SK-N-SH treated with all-trans-retinoic acid at 6 μM for 48 hours (cell line): ENCODE results near the gene CBFB.

Source experiments
- ATAC-seq: fragments of 200-7000 bp; cut with Tn5 transposase; 3 replicates; pipeline ENCODE4 v1.9.1; 2020; ENCODE audit warnings: mild to moderate bottlenecking, moderate library complexity
- ARNTL ChIP-seq: fragments of 450-650 bp; formaldehyde crosslinking; IDR thresholded peaks from 2 replicates; pipeline ENCODE4 v1.5.0; 2020; ENCODE audit warnings: low read depth, mild to moderate bottlenecking, moderate library complexity, borderline replicate concordance
- BACH2 ChIP-seq: fragments of 250-450 bp; sonication (Bioruptor Pico); IDR thresholded peaks from 2 replicates; pipeline ENCODE4 v1.9.0; 2021; ENCODE audit warnings: mild to moderate bottlenecking, borderline replicate concordance
- CSDC2 ChIP-seq: fragments of 250-450 bp; sonication (Bioruptor Pico); IDR thresholded peaks from 2 replicates; pipeline ENCODE4 v1.5.0; 2020; ENCODE audit warnings: mild to moderate bottlenecking, moderate library complexity
- ESRRG ChIP-seq: fragments of 250-450 bp; sonication (Bioruptor Pico); IDR thresholded peaks from 2 replicates; pipeline ENCODE4 v1.6.1; 2021; ENCODE audit warnings: mild to moderate bottlenecking
- GLIS3 ChIP-seq: fragments of 250-450 bp; sonication (Bioruptor Pico); IDR thresholded peaks from 2 replicates; pipeline ENCODE4 v1.5.0; 2020; ENCODE audit warnings: mild to moderate bottlenecking, moderate library complexity
- ISL1 ChIP-seq: fragments of 250-450 bp; sonication (Bioruptor Pico); IDR thresholded peaks from 2 replicates; pipeline ENCODE4 v2.1.2; 2022; ENCODE audit warnings: mild to moderate bottlenecking, moderate library complexity
- OSR1 ChIP-seq: fragments of 250-450 bp; sonication (Bioruptor Pico); IDR thresholded peaks from 2 replicates; pipeline ENCODE4 v1.8.0; 2022; ENCODE audit warnings: moderate library complexity, mild to moderate bottlenecking, inconsistent platforms
- PPARA ChIP-seq: fragments of 250-450 bp; sonication (Bioruptor Pico); IDR thresholded peaks from 2 replicates; pipeline ENCODE4 v1.5.0; 2020; ENCODE audit warnings: mild to moderate bottlenecking, borderline replicate concordance
- SNAI2 ChIP-seq: fragments of 250-450 bp; sonication (Bioruptor Pico); IDR thresholded peaks from 2 replicates; pipeline ENCODE4 v1.5.0; 2020; ENCODE audit warnings: mild to moderate bottlenecking, moderate library complexity
- TCF4 ChIP-seq: fragments of 250-450 bp; sonication (Bioruptor Pico); IDR thresholded peaks from 2 replicates; pipeline ENCODE4 v1.8.0; 2021; ENCODE audit warnings: mild to moderate bottlenecking, moderate library complexity, borderline replicate concordance
- ZC3H10 ChIP-seq: fragments of 250-450 bp; sonication (Bioruptor Pico); IDR thresholded peaks from 2 replicates; pipeline ENCODE4 v1.5.1; 2021; ENCODE audit warnings: mild to moderate bottlenecking, moderate library complexity
- ZFP3 ChIP-seq: fragments of 250-450 bp; sonication (Bioruptor Pico); IDR thresholded peaks from 2 replicates; pipeline ENCODE4 v1.5.0; 2020; ENCODE audit warnings: mild to moderate bottlenecking, moderate library complexity
- ZFP30 ChIP-seq: fragments of 450-650 bp; formaldehyde crosslinking; IDR thresholded peaks from 2 replicates; pipeline ENCODE4 v1.5.0; 2022; ENCODE audit warnings: mild to moderate bottlenecking, moderate library complexity
- ZNF565 ChIP-seq: fragments of 450-650 bp; formaldehyde crosslinking; conservative IDR thresholded peaks from 2 replicates; pipeline ENCODE4 v1.5.0; 2020; ENCODE audit warnings: low read depth, mild to moderate bottlenecking, moderate library complexity
- ZNF70 ChIP-seq: fragments of 450-650 bp; formaldehyde crosslinking; IDR thresholded peaks from 2 replicates; pipeline ENCODE4 v1.5.0; 2020; ENCODE audit warnings: mild to moderate bottlenecking, moderate library complexity
- ZNF8 ChIP-seq: fragments of 450-650 bp; formaldehyde crosslinking; IDR thresholded peaks from 2 replicates; pipeline ENCODE4 v1.5.0; 2020; ENCODE audit warnings: mild to moderate bottlenecking, moderate library complexity
- TF ChIP-seq, protein P1 (sequence below): fragments of 250-450 bp; sonication (Bioruptor Pico); IDR thresholded peaks from 2 replicates; pipeline ENCODE4 v1.5.1; 2021; ENCODE audit warnings: mild to moderate bottlenecking, moderate library complexity
- TF ChIP-seq, protein P2 (sequence below): fragments of 250-450 bp; sonication (Bioruptor Pico); IDR thresholded peaks from 2 replicates; pipeline ENCODE4 v1.5.0; 2020; ENCODE audit warnings: mild to moderate bottlenecking, moderate library complexity
- TF ChIP-seq, protein P3 (sequence below): fragments of 250-450 bp; sonication (Bioruptor Pico); IDR thresholded peaks from 2 replicates; pipeline ENCODE4 v1.8.0; 2020; ENCODE audit warnings: mild to moderate bottlenecking, moderate library complexity, borderline replicate concordance

CBFB gene

DNA sequence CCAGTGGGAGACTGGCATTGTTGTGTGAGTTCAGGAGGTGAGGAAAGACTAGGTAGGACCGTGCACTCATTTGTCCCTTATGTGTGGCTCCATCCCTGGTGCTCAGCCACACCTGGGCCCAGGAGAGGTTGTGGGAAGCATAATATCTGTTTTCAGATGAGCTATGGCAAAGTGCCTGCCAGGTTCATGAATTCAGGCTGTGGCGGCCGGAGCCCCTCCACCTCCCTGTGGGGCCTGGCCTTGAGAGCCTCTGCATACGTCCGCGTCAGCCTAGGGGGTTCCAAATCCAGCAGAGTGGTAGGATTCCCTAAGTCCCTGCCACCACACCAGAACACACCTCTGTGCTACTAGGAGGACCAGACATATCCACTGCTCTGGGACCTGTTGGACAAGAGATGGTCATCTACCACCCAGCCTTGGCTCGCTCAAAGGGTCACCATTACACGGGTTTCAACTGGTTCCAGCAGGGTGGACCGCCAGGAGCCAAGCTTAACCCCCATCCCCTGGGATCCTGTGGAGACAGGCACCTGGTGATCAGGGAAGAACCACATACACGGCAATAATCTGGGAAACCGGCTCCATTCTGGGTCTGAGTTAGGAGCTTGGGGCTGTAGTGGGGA lies 119.8 kb downstream of the CBFB start:
- ATAC-seq, result no peak

DNA sequence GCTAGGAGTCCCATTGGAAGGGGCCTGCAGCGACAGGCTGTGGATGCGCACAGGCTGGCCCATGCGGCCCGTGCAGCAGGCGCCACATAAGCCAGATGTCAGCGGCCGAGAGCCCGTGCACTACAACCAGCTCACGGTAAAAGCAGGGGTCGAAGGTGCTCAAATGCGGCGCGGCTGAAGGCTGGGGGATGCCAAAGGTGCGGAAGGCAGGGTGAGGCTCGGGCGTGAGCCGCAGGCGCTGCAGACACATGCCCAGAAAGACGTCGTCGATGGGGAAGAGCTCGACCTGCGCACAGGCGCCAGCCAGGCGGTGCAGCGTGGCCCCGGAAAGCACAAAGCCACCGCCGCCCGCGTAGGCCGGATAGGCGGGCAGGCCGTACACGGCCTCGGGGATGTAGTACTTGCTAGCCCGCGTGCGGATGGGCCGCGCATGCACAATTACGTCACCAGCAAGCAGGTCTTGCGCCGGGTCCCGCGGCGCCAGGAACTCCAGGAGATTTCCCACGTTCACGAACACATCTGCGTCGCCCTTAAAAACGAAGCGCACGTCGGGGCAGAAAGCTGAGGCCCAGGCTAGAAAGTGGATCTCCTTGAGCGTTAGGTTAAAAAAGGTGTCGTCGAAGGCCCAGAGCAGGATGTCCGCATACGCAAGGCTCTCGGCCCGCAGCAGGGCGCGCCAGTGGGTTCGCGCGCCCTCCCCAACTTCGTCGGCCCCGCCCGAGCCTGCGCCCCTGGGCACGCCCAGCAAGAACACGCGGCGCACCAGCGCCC lies 120.5 kb downstream of the CBFB start:
- TF ChIP-seq ZFP3 (CRISPR knock-in tag) (peak; percentile 86; the same call in 1 of the 2 replicates), ISL1 (CRISPR knock-in tag) (no peak)
- no peak for ATAC-seq

More for the DNA sequence above, 119.8 kb downstream of the CBFB start:
- no peak for TF ChIP-seq CSDC2 (CRISPR knock-in tag)
- no peak for TF ChIP-seq PPARA (CRISPR knock-in tag)
- no peak for TF ChIP-seq TCF4
- TF ChIP-seq OSR1, result no peak
- no peak for TF ChIP-seq ZFP30
- no peak for TF ChIP-seq ZNF70 (CRISPR knock-in tag)
- TF ChIP-seq, protein P1, sequence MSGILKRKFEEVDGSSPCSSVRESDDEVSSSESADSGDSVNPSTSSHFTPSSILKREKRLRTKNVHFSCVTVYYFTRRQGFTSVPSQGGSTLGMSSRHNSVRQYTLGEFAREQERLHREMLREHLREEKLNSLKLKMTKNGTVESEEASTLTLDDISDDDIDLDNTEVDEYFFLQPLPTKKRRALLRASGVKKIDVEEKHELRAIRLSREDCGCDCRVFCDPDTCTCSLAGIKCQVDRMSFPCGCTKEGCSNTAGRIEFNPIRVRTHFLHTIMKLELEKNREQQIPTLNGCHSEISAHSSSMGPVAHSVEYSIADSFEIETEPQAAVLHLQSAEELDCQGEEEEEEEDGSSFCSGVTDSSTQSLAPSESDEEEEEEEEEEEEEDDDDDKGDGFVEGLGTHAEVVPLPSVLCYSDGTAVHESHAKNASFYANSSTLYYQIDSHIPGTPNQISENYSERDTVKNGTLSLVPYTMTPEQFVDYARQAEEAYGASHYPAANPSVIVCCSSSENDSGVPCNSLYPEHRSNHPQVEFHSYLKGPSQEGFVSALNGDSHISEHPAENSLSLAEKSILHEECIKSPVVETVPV (CRISPR knock-in tag), result no peak
- TF ChIP-seq ZC3H10, result no peak
- no peak for TF ChIP-seq ZNF8 (CRISPR knock-in tag)
- TF ChIP-seq BACH2 (CRISPR knock-in tag), result no peak
- TF ChIP-seq SNAI2 (CRISPR knock-in tag), result no peak
- TF ChIP-seq, protein P2, sequence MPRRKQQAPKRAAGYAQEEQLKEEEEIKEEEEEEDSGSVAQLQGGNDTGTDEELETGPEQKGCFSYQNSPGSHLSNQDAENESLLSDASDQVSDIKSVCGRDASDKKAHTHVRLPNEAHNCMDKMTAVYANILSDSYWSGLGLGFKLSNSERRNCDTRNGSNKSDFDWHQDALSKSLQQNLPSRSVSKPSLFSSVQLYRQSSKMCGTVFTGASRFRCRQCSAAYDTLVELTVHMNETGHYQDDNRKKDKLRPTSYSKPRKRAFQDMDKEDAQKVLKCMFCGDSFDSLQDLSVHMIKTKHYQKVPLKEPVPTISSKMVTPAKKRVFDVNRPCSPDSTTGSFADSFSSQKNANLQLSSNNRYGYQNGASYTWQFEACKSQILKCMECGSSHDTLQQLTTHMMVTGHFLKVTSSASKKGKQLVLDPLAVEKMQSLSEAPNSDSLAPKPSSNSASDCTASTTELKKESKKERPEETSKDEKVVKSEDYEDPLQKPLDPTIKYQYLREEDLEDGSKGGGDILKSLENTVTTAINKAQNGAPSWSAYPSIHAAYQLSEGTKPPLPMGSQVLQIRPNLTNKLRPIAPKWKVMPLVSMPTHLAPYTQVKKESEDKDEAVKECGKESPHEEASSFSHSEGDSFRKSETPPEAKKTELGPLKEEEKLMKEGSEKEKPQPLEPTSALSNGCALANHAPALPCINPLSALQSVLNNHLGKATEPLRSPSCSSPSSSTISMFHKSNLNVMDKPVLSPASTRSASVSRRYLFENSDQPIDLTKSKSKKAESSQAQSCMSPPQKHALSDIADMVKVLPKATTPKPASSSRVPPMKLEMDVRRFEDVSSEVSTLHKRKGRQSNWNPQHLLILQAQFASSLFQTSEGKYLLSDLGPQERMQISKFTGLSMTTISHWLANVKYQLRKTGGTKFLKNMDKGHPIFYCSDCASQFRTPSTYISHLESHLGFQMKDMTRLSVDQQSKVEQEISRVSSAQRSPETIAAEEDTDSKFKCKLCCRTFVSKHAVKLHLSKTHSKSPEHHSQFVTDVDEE (CRISPR knock-in tag), result no peak
- TF ChIP-seq ESRRG (CRISPR knock-in tag), result no peak
- no peak for TF ChIP-seq ARNTL (CRISPR knock-in tag)
- TF ChIP-seq ZNF565, result no peak
- TF ChIP-seq, protein P3, sequence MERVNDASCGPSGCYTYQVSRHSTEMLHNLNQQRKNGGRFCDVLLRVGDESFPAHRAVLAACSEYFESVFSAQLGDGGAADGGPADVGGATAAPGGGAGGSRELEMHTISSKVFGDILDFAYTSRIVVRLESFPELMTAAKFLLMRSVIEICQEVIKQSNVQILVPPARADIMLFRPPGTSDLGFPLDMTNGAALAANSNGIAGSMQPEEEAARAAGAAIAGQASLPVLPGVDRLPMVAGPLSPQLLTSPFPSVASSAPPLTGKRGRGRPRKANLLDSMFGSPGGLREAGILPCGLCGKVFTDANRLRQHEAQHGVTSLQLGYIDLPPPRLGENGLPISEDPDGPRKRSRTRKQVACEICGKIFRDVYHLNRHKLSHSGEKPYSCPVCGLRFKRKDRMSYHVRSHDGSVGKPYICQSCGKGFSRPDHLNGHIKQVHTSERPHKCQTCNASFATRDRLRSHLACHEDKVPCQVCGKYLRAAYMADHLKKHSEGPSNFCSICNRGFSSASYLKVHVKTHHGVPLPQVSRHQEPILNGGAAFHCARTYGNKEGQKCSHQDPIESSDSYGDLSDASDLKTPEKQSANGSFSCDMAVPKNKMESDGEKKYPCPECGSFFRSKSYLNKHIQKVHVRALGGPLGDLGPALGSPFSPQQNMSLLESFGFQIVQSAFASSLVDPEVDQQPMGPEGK (CRISPR knock-in tag), result no peak

DNA sequence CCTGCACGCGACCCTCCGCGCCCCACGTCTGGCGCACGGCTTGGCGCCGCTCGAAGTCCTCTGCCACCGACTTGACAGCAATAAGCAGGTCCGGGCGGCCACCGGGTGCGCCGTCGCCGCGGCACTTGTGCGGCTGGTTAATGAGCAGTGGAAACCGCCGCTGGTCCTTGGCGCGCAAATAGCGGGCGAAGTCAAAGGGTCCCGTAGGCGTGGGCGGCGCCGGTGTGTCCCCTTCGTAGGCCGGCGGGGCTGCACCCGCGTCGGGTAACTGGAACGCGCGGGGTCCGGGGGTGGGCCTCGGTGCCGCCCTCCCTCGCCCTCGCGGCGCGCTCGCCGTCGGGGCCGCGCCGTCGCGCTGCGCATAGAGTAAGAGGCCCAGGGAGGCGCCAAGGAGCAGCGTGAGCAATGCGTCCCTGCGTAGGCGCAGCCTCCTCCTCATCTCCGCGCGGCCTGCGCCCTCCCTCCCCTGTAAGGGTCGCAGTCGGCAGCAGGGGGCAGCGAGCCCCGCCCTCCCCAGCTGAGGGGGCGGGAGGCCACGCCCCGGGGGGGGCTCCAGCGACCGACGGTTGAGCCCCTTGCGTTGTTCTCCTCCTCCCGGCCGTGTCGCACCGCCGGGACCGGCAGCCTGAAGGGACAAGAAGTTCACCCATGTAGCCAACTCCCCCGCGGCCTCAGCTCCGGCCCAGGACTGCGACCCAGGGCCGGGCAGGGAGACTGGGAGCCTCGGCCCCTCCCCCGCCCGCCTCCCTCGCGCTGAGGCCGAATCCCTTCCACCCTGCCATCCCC lies 121.3 kb downstream of the CBFB start:
- peak; percentile 62 for ATAC-seq
- TF ChIP-seq GLIS3 (CRISPR knock-in tag) (no peak), ARNTL (CRISPR knock-in tag) (no peak), ZFP3 (CRISPR knock-in tag) (0 out of 2 replicates have a peak, but pooled peaks have one; percentile 21)
- TF ChIP-seq, protein P3 (CRISPR knock-in tag), result peak; percentile 51; the same call in 1 of the 2 replicates
